GM03348 (cell line): ENCODE data around the gene NCS1.

ENCODE experiments used
- DNase-seq: peaks from one replicate; pipeline ENCODE4 v3.0.0; 2012; ENCODE audit warnings: low spot score

Gene NCS1

DNA sequence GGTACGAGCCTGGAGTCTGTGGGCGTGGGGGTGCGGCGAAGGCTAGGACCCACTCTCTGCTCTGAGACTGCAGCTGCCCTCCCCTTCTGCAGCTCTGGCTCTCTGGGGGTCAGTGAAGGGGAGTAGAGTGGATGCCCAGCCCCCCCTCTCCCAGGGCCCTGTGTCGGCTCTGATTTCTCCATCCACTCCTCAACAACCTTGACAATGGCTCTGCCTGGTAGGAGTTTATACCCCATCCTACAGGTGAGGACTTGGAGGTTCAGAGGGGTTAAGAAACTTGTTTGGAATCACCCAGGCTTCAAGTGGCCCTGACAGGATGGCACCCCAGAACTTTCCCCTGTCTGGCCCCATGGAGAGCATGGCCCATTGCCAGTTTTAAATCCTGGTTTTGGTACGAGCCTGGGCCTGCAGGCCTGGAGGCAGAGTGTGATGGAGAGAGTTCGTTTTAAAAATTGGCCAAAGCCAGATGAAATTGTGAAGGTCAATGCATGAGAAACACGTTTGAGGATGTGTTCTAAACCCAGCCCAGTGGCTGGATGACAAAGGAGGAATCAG lies 22.3 kb downstream of the NCS1 start:
- no peak for DNase-seq

DNA sequence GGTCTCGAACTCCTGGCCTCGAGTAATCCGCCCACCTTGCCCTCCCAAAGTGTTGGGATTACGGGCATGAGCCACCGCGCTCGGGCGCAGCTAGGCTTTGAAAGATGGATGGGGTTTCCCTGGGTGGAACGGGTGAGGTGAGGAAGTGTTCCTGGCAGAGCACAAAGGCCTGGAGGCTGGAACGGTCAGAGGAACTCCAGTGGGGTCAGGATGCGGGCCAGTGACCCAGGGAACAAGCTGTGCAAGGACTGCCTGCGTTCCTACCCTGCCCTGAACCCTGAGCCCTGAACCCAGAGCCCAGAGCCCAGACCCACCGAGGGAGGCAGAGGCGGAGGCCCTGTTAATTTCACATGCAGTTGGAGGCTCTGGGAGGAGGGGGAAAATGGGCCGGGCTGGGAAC lies 23.4 kb downstream of the NCS1 start:
- no peak for DNase-seq

DNA sequence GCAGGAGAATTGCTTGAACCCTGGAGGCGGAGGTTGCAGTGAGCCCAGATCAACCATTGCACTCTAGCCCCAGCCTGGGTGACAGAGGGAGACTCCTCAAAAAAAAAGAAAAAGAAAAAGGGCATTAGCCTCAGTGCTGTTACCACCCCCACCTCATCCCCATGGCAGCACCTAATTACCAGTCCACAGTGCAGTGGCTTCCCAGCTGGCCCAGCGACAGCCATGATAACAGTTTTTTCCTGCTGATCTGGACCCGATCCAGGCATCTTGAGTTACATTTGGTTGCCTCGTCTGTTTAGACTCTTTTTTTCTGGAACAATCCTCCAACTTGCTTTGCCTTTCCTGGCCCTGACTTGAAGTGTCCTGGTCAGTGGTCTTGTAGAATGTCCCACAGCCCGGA lies 24.4 kb downstream of the NCS1 start:
- DNase-seq: no peak

DNA sequence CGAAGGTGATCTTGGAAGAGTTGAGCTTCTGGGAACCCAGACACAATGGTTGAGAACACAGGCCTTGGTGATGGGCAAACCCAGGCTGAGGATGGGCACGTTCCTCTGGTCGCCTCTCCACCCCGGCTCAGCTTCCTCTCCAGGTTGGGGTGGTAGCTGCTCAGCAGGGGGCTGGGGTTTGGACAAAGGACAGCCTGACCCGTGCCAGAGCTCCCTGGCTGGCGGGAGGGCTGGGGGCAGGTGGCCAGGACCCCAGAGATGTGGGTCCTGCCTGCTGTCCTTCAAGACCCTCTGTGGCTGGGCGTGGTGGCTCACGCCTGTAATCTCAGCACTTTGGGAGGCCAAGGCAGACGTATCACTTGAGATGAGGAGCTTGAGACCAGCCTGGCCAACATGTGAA lies 25.2 kb downstream of the NCS1 start:
- DNase-seq: no peak

DNA sequence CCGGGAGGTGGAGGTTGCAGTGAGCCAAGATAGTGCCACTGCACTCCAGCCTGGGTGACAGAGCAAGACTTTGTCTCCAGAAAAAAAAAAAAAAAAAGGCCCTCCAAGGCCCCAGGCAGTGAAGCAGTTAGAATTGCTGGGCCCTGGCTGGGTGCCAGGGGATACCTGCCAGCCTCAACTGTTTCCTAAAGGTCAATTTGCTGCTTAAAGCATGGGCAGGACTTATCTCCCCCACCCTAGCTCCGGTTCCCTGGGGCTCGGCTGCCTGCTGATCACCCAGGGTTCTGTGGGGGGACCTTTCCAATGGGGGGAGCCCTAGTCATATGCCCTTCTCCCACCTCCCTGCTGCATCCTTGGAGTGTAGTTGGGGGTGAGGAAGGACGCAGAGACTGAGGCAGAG lies 25.7 kb downstream of the NCS1 start:
- DNase-seq: no peak

DNA sequence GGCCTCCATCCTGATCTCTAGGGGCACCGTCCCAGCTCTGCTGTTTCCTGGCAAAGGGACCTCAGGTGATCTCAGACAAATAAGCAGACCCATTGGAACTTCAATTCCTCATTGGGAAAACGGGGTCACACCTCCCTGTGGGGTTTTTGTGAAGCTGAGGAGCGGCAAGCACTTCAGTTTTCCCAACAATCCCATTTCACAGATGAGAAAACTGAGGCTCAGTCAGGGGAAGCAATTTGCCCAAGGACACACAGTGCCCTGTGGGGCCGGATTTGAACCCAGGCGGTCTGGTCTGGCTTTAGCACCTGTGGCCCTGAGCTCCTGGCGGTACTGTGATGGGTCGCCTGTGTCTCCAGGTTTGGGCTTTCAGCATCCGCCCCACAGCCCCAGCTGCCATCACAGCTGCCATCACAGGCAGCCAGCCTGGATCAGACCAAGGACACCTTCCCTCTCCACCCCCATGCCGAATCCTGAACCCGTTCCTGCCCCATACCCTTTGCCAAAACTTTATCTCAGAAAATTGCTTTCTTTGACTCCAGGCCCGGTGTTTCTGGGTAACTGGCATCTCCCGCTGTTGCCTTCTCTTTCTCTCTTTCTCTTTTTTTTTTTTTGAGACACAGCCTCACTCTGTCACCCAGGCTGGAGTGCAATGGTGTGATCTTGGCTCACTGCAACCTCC lies 26.4 kb downstream of the NCS1 start:
- DNase-seq: no peak

DNA sequence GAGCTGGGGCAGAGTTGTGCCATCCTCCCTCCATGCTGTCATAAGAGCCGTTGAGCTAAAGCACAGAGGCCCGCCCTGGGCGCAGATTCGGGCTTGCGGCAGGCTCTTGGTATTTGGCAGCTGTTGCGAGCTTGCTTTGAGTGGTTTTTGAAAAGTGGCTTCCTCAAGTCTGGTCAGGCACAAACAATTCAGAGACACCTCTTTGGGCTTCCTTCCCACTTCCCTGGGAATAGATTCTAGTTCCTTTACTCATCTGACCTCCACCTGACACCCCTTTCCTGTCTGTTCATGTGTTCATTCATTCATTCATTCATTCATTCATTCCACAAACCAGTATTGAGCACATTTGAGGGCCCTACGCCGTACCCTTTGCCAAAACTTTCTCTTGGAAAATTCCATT lies 27.4 kb downstream of the NCS1 start:
- peak; percentile 35 for DNase-seq

DNA sequence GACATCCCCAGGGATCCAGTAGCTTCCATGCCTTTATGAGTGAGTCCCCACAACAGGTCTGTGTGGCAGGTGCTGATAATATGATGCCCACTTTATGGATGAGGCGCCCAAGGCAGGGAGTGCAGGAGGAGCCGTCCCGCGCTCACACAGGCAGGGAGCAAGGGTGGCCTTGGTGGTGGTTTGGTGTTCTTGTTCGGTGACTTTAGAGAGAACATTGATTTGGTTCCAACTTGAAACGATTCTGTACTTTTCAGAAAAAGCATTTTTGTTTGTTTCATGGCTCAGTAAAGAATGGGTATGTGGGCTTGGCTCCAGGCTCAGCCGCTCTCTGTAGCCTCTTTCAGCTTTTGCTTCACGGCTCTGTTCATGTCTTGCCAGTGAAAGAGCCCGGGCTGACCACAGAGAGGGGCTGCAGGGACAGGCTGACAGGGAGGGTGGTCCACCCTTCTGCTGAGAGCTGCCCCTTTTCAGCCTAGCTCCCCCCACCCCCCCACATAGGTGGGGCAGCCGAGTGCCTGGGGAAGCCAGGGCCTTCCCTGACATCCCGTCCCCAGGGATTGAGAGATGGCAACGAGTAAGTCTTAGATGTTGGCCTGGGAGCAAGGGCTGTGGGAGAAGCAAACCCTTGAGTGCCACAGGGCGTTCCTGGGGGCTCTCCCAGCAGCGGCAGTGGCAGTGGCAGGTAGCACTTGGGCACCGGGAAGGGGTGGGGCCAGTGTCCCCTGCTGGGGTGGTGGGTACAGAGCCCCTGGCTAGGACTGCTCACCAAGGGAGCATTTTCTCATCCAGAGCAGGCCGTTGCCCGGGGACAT lies 28.0 kb downstream of the NCS1 start:
- peak; percentile 36 for DNase-seq

DNA sequence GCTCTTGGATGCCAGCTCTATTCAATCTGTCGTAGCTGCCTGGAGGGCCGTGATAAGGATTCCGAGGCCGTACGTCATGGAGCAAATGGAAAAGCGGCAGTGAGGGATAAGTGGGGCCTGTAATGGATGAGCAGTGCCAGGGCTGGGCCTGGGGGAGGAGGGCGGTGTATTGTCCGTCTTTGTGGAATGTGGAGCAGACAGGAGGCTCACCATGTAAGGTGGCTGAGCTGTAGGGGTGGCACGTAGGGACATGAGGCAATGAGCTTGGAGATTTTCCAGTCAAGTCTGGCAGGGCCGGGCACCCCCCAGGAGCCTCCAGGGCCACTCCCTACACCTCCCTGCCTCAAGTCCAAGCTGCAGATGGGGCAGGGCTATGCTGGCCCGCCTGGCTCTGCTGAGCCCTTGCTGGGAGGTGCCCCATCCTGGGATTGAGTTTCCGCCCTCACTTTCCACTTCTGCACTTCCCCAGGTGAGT lies 29.2 kb downstream of the NCS1 start:
- DNase-seq: no peak

DNA sequence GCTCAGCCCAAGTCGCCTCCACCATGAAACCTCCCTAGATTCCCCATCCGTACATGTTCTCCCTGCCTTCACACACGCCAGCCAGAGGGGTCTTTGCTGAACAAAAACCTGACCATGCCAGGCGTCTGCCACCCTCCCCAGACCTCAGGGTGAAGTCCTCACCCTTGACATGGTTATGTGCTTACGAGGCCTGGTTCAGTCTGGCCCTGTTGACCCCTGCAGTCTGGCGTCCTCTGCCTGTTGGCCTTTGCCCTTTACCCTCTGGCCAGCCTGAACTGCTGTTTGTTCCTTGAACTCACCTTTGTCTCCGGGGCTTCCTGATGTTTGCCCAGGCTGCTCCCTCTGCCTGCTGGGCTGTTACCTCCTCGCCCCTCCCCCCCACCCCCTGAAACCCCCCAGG lies 29.8 kb downstream of the NCS1 start:
- no peak for DNase-seq

DNA sequence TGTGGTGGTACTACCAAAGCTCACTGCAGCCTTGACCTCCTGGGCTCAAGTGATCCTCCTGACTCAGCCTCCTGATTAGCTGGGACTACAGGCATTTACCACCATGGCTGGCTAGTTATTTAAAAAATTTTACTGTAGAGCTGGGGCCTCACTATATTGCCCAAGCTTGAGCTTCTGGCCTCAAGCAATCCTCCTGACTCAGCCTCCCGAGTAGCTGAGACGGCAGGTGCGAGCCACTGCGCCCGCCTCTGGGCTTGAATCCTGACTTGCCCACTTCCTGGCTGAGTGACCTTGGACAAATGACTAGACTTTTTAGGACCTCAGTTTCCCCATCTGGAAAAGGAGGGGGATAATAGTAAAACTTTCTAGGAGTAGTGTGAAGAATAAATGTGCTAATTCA lies 32.1 kb downstream of the NCS1 start:
- no peak for DNase-seq

DNA sequence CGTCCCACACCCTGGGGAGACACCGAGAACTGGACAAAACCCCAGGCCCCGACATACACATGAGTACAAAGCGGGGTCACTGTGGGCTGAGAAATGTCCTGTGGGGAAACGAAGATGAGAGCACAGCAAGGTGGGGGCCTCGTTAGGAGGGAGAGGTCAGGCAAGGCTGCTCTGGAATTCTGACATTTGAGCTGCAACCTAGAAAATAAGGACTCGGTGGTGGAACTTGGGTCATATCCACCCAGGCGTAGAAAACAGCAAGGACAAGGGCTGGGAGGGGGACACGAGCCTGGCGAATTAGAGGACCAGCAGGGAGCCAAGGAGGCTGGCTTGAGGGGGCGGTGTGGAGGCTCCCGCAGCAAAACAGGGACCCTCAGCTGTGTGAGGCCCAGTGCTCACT lies 32.8 kb downstream of the NCS1 start:
- DNase-seq: no peak

DNA sequence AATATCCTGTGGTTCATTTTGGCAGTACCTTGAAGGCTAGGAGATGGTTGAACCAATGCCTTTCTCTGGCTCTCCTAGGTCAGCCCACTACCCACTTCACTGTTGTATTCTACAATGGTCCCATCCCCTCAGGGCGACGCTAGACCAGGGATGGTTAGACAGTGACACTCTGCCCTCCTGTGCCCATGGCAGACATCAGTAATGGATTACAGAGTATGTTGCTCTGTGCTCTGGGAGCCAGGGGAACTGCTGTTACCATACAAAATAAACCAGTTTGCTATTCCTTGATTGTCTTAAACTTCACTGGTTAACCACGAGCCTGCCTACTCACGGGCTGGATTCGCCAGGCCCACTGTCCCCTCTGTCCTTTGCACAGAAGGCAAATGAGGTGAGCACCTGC lies 33.7 kb downstream of the NCS1 start:
- DNase-seq: no peak

DNA sequence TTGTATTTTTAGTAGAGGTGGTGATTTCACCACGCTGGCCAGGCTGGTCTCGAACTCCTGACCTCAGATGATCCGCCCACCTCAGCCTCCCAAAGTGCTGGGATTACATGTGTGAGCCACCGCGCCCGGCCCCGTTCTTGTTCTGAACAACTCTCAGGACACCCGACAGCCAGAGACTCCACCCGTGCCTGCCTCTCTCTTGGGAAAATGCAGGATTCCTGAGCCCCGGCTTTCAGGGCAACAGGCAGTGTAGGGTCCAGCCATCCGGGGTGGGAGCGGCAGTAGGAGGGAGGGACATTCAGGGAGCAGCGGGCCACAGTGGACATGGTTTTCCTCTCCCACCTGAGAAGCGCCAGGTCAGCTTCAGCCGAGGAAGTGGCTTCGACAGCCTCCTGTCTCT lies 34.4 kb downstream of the NCS1 start:
- no peak for DNase-seq

DNA sequence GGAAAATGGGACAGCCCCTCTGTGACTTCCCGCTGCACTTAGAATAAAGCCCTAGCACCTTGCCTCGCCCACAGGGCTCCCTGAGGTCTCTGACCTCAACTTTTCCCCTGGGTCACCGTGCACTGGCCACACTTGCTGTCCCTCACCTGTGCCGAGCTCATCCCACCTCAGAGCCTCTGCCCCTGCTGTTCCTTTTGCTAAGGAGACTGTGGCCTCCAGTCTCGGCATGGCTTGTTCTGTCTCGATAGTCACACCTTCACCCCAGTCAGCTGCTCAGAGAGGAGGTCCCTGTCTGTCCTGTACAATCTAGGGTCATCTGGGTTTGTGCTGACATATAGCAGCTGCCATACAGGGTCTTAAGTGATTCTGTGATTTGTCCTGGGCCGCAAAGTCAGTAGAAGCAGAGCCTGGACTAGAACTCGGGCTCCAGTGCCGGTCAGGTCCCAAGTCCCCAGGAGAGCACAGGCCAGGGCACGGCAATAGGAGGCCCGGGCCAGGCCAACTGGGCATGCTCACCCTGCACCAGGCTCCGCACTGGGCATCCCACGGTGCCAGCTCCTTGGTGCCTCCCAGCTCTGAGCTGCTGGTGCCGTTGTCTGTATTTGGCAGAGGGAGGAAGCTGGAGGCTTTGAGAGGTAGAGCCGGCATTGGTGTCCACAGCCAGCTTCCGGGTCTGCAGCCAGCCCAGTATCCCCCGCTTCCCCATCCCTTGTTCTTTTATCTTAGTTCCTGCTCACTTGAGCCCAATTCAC lies 35.2 kb downstream of the NCS1 start:
- DNase-seq: no peak

DNA sequence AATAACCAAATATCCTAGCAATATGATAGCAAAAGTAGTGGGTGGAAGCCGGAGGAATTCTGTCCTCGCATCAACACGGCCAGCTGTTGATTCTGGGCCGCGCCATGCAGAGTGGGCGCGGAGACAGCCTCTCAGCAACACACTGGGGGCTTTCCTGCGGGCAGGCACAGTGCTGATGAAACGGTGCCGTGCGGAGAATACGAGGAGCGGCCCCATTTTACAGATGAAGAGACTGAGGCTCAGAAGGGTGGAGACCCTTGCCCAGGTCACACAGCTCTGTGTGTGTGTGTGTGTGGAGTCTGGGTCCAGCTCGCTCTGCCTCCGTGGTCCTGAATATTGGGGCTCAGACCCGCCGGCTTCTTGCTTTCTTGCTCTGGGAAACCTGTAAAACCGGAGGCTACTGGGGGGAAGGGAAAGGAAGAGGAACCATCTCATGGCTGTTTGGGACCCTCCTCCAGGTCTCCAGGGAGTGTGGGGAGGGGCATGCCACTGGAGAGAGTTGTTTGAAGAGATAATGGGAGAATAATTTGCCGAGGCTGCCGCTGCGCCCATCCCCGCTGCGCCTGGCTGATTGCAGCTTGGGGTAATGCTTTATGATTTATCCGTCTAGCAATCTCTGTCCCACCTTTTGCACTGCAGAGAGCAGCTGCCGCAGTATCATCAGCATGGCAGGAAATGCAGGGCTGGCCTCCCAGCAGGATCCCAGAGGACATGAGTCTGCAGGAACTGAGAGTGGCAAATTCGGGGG lies 36.6 kb downstream of the NCS1 start:
- no peak for DNase-seq

DNA sequence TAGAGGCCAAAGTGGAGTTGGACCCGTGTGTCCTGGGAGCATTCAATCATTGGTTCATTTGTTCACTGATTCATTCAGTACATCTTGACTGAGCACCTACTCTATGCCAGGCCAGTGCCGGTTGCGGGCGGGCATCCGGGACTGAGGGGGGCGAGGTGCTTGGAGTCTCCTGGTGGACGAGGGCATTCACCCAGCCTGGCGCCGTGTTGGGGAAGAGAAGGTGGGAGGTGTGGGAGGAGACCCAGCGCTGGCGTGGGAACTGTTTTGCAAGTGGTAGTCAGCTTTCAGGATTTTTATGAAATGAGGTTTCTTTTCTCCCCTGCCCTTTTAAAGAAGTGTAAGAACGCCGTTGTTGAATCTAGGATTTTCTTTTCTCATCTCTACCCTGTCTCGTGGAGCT lies 37.2 kb downstream of the NCS1 start:
- DNase-seq: no peak

DNA sequence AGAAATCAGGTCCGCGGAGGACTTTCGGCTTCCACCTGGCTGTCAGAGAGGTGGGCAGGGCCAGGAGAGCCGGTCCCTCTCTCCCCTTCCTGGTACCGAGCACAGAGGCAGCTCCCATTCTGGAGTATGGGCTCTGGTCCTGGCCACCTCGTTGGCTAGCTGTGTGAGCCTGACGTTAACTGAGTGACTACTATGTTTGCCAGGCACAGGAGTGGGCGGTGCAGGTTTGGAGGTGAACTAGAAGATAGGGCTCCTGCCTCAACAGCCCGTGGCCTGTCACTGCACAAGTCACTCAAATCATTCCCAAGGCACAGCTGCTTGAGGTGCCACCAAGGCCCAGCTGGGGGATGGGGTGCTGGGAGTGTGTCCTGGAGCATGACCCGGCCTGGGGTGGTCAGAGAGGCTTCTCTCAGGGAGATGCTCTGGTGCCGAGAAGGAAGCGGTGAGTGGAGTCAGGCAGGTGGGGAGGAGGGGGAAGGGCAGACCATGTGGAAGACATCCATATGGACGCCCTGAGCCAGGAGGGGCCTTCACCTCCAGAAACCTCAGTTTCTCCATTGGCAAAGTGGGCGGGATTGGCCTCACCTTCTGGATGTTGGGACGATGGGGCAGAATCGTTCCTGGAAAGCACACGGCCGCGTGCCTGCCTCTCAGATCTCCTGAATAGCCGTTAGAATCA lies 39.5 kb downstream of the NCS1 start:
- no peak for DNase-seq

DNA sequence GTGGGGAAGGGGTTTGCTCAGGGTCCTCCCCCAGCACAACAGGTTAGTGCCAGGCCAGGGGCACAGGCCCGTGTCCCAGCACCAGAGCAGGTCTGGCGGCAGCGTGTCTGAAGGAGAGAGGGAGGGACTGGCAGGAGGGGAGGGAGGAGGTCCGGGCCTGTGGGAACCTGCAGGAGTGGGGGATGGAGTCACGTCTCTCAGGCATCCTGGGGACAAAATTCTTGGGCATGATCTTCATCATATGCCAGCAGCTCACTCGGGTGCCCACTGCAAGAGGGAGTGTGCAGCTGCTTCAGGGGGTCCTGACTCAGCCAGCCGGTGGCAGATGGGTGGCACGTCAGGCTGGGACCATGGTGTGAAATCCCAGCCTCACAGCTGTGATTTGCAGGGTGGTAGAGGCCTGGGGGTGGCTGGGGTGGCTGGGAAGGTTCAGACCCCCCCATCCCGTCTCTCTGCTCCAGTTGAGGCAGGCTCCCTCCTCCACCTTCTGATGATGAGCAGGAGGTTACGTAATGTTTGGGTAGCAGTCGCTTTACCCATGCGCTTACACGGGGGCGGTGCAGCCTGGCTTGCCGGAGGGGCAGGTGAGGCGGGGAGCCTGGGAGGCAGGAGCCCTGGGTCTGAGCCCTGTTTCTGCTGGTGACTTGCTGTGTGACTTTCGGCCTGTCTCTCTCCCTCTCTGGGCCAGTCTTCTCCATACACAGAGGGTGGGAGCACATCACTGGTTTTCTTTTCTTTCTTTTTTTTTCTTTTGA lies 40.5 kb downstream of the NCS1 start:
- DNase-seq: no peak

DNA sequence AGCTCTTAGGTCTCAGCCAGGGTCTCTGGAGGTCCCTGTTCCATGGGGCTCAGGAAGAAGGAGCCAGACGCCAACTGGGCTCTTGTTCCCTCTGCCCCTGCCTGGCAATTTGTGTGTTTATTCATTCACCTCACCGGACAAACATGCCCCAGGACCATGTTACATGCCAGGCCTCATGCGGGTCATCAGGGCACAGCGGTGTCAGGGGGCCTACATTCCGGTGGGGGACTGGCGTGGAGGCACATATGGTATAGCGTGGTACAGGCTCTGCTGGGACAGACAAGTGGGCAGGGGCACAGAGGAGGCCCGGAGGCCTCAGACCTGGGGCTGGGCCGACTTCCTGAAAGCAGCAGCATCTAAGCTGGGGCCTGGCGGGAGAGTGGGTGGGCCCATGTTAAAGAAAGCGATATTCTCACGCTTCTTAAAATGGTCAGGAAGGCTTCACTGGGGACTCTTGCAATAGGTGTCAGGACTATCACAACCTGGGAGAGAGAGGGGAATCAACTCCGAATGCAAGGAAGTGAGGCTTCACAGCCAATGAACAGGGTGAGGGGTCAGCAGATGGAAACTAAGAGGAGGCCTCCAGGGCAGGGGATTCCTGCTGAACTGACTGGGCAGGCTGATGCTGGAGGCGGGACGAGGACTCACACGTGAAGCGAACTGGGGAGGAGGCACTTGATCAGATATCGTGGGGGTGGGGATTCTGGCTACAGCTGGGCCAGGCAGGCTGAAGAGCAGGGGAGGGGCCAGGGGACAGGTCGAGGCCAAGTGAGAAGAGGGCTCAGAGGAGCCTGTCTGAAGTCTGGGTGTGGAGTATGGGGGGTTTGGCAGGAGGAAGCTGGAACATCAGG lies 41.9 kb downstream of the NCS1 start:
- DNase-seq: no peak
